Neuronal stem cell (in vitro differentiated cells): ENCODE measurements around the gene TOR3A.

ENCODE experiments used
- DNase-seq: peaks from one replicate; pipeline ENCODE4 v3.0.0-alpha.2; 2013; ENCODE audit warnings: low spot score
- H2AFZ ChIP-seq: one replicate; pipeline ENCODE4 v1.6.1; 2013; ENCODE audit warnings: mild to moderate bottlenecking, low read length, inconsistent platforms
- H2AK5ac ChIP-seq: 2 replicates; pipeline ENCODE4 v1.6.1; 2013; ENCODE audit warnings: low read depth, mild to moderate bottlenecking, inconsistent platforms, low read length, moderate library complexity, mixed read lengths
- H2BK120ac ChIP-seq: 2 replicates; pipeline ENCODE4 v1.6.1; 2013; ENCODE audit warnings: low read depth, mild to moderate bottlenecking, inconsistent platforms, low read length, moderate library complexity, mixed read lengths
- H2BK12ac ChIP-seq: one replicate; pipeline ENCODE4 v1.6.1; 2013; ENCODE audit warnings: low read length, inconsistent platforms
- H2BK15ac ChIP-seq: 2 replicates; pipeline ENCODE4 v1.6.1; 2013; ENCODE audit warnings: mild to moderate bottlenecking, low read length, inconsistent platforms, mixed read lengths
- H2BK5ac ChIP-seq: one replicate; pipeline ENCODE4 v1.6.1; 2013; ENCODE audit warnings: inconsistent platforms, mild to moderate bottlenecking, low read length, moderate library complexity
- H3K14ac ChIP-seq: one replicate; pipeline ENCODE4 v1.6.1; 2013; ENCODE audit warnings: low read length, inconsistent platforms
- H3K18ac ChIP-seq: 2 replicates; pipeline ENCODE4 v1.6.1; 2013; ENCODE audit warnings: low read length, inconsistent platforms
- H3K23ac ChIP-seq: 2 replicates; pipeline ENCODE4 v1.6.1; 2013; ENCODE audit warnings: low read depth, mild to moderate bottlenecking, mixed read lengths, low read length, inconsistent platforms; ENCODE audit not compliant: poor library complexity
- H3K27ac ChIP-seq: replicated peaks from 3 replicates; pipeline ENCODE4 v1.5.1; 2013; ENCODE audit warnings: low read length, inconsistent platforms
- H3K27me3 ChIP-seq, 3 experiments: 2 replicates each; pipeline ENCODE4 v1.6.1; 2013; ENCODE audit warnings: low read length in 3 of 3, mild to moderate bottlenecking in 2 of 3, inconsistent platforms in 1 of 3, low read depth in 1 of 3, mixed read lengths in 1 of 3, moderate library complexity in 1 of 3; ENCODE audit not compliant: control insufficient read depth in 3 of 3, insufficient read depth in 3 of 3
- H3K36me3 ChIP-seq, 2 donors: replicated peaks in 1 of 2; 2 replicates each; pipeline ENCODE4 v1.6.1; 2013; ENCODE audit warnings: low read length in 2 of 2; ENCODE audit not compliant: control insufficient read depth in 2 of 2, insufficient read depth in 2 of 2
- H3K4ac ChIP-seq: 2 replicates; pipeline ENCODE4 v1.6.1; 2013; ENCODE audit warnings: inconsistent platforms, mild to moderate bottlenecking, low read length, moderate library complexity
- H3K4me1 ChIP-seq, 2 donors: 1 replicate in 1 of 2; 2 replicates in 1 of 2; pipeline ENCODE4 v1.6.1; 2013; ENCODE audit warnings: low read length in 2 of 2, low read depth in 1 of 2; ENCODE audit not compliant: control insufficient read depth in 2 of 2, insufficient read depth in 1 of 2
- H3K4me2 ChIP-seq: one replicate; pipeline ENCODE4 v1.6.1; 2013; ENCODE audit warnings: mild to moderate bottlenecking, low read length, inconsistent platforms; ENCODE audit not compliant: insufficient read depth, poor library complexity, severe bottlenecking
- H3K4me3 ChIP-seq, 2 donors: 2 replicates each; pipeline ENCODE4 v1.5.1; 2013; ENCODE audit warnings: low read length in 2 of 2, mild to moderate bottlenecking in 2 of 2, inconsistent platforms in 1 of 2, moderate library complexity in 1 of 2
- H3K79me1 ChIP-seq: one replicate; pipeline ENCODE4 v1.6.1; 2013; ENCODE audit warnings: low read depth, mild to moderate bottlenecking, inconsistent platforms, low read length, moderate library complexity
- H3K9ac ChIP-seq: one replicate; pipeline ENCODE4 v1.6.1; 2013; ENCODE audit warnings: mild to moderate bottlenecking, low read depth, low read length, inconsistent platforms; ENCODE audit not compliant: poor library complexity
- H3K9me3 ChIP-seq, 2 donors: replicated peaks in 1 of 2; 2 replicates each; pipeline versions ENCODE3 to v1.6.1; 2013; ENCODE audit warnings: low read length in 2 of 2, mild to moderate bottlenecking in 2 of 2, inconsistent platforms in 1 of 2, low read depth in 1 of 2, mixed read lengths in 1 of 2, moderate library complexity in 1 of 2; ENCODE audit not compliant: control insufficient read depth in 2 of 2, insufficient read depth in 1 of 2
- H4K8ac ChIP-seq: one replicate; pipeline ENCODE4 v1.6.1; 2013; ENCODE audit warnings: low read depth, mild to moderate bottlenecking, inconsistent platforms, low read length, moderate library complexity
- H4K91ac ChIP-seq: one replicate; pipeline ENCODE4 v1.6.1; 2013; ENCODE audit warnings: low read length, low read depth, mild to moderate bottlenecking, inconsistent platforms; ENCODE audit not compliant: poor library complexity
- WGBS, 2 donors: extraction: QIAGEN DNeasy Blood & Tissue Kit; methylation state at CpG; one replicate each; pipeline ENCODE4 v1.1.7; 2013; ENCODE audit warnings: missing lambda C conversion rate in 2 of 2, mixed read lengths in 1 of 2; ENCODE audit not compliant: insufficient read length in 2 of 2, insufficient replicate concordance in 1 of 2; ENCODE audit errors: extremely low coverage in 2 of 2; 5-methylcytosine and 5-hydroxymethylcytosine counted together

TOR3A gene

GRCh38 chr1:179048339-179049124, 33.3 kb upstream of the TOR3A start:
- no peak overlapping the region for H4K8ac ChIP-seq

DNA sequence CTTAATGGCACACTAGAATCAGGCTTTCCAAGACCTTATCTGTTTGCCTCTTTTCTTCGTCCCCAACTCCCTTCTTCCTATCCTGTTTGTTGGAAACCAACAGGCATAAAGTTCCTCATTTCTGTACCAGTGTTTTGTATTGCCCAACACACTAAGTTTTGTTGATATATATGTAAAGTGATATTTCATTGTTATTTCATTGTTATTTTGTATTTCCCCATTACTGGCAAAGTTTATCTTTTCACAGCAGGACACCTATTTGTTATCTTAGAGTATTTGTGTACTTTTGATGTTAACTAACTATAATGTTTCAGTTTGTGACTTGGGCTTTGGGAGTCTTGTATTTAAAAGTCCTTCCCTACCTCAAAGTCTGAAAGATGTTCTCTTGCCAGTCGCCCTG, 29.1 kb upstream of the TOR3A start:
- Histone ChIP-seq H2BK15ac (no peak overlapping the region), H3K27me3 (no peaks in the 10 kb centered on the region), H3K9me3 (peaks cover 0 to 16% of the 10 kb centered on the region in 2 donors), H3K23ac (no peak overlapping the region), H4K8ac (no peak overlapping the region), H3K9ac (no peak overlapping the region), H3K27ac (no peak overlapping the region), H3K36me3 (peaks cover 7 to 46% of the 10 kb centered on the region in 2 donors), H3K4me3 (no peak overlapping the region), H2AK5ac (no peak overlapping the region), H3K4me2 (no peak overlapping the region), H3K18ac (no peak overlapping the region), H3K79me1 (no peaks in the 10 kb centered on the region), H2BK12ac (no peak overlapping the region), H2BK120ac (no peak overlapping the region), H2AFZ (no peak overlapping the region), H3K4ac (no peak overlapping the region), H2BK5ac (no peak overlapping the region), H3K14ac (no peak overlapping the region), H4K91ac (no peak overlapping the region), H3K4me1 (no peaks in the 10 kb centered on the region)
- DNase-seq: no peak
- no CpG with 5 or more reads among the region's 2 CpGs for WGBS, 2 donors

More at GRCh38 chr1:179048339-179049124, 33.3 kb upstream of the TOR3A start:
- Histone ChIP-seq H4K91ac (no peak overlapping the region), H3K23ac (no peak overlapping the region), H2BK120ac (no peak overlapping the region), H3K36me3 (peaks cover 1 to 16% of the 10 kb centered on the region in 2 donors), H2AK5ac (no peak overlapping the region), H3K9ac (no peak overlapping the region), H3K14ac (no peak overlapping the region), H2AFZ (no peak overlapping the region), H3K4me3 (no peak overlapping the region), H3K4me1 (no peaks in the 10 kb centered on the region), H3K27me3 (no peaks in the 10 kb centered on the region), H3K4me2 (no peak overlapping the region), H2BK15ac (no peak overlapping the region), H2BK5ac (no peak overlapping the region), H3K27ac (no peak overlapping the region), H3K4ac (no peak overlapping the region), H3K18ac (no peak overlapping the region), H3K79me1 (no peaks in the 10 kb centered on the region), H3K9me3 (no peaks in the 10 kb centered on the region), H2BK12ac (no peak overlapping the region)
- WGBS, 2 donors: no CpG with 5 or more reads among the region's 1 CpG
- no peak for DNase-seq

DNA sequence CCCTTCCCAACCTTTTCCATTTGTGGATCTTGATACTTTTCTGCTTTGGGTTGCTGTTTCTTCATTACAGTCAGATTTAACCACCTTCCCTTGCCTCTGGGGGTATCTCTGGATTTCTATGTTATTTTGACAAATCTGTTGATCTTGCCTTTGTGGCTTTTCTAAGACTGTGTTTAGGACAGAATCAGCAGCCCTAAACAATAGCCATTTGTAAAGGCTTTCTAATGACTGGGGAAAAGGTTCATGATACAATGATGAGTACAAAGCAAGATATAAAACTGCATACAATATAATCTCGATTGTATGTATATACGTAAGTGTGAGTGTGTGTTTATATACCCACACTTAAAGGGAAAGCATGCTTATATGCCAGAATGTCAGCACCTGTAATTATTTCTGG, 28.4 kb upstream of the TOR3A start:
- Histone ChIP-seq H3K27me3 (no peaks in the 10 kb centered on the region), H2AK5ac (no peak overlapping the region), H3K79me1 (no peaks in the 10 kb centered on the region), H3K27ac (no peak overlapping the region), H3K36me3 (peaks cover 7 to 46% of the 10 kb centered on the region in 2 donors), H2BK15ac (no peak overlapping the region), H3K23ac (no peak overlapping the region), H2BK120ac (no peak overlapping the region), H4K91ac (no peak overlapping the region), H3K4me3 (no peak overlapping the region), H3K14ac (no peak overlapping the region), H4K8ac (no peak overlapping the region), H2BK5ac (no peak overlapping the region), H3K9ac (no peak overlapping the region), H3K18ac (no peak overlapping the region), H3K4ac (no peak overlapping the region), H3K9me3 (peaks cover 0 to 16% of the 10 kb centered on the region in 2 donors), H2BK12ac (no peak overlapping the region), H3K4me2 (no peak overlapping the region), H2AFZ (no peak overlapping the region), H3K4me1 (peaks cover 0 to 3% of the 10 kb centered on the region in 2 donors)
- DNase-seq: no peak
- WGBS, 2 donors: no CpG with 5 or more reads among the region's 2 CpGs

DNA sequence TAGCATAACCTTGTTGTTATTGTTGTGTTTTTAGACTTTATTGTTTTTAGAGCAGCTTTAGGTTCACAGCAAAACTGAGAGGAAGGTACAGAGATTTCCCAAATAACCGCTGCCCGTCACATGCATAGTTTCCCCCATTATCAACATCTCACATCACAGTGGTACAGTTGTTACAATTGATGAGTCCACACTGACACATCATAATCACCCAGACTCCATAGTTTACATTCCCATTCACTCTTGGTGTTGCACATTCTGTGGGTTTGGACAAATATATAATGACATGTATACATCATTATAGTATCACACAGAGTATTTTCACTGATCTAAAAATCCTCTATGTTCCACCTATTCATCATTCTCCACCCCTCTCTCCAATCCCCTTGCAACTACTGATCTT, 25.9 kb upstream of the TOR3A start:
- no peak overlapping the region for H2BK12ac ChIP-seq
- no CpG with 5 or more reads among the region's 2 CpGs for WGBS, 2 donors

More for the DNA sequence above, 25.9 kb upstream of the TOR3A start:
- no peak overlapping the region for H2AFZ ChIP-seq
- H3K27me3 ChIP-seq: no peaks in the 10 kb centered on the region
- H3K23ac ChIP-seq: no peak overlapping the region
- peaks cover 6 to 49% of the 10 kb centered on the region in 2 donors for H3K36me3 ChIP-seq
- H2AK5ac ChIP-seq: no peak overlapping the region
- H2BK15ac ChIP-seq: no peak overlapping the region
- no peak for DNase-seq
- peaks cover 0 to 16% of the 10 kb centered on the region in 2 donors for H3K9me3 ChIP-seq
- H3K18ac ChIP-seq: no peak overlapping the region
- H3K4me3 ChIP-seq: no peak overlapping the region
- peaks cover 0 to 5% of the 10 kb centered on the region in 2 donors for H3K4me1 ChIP-seq
- H3K9ac ChIP-seq: no peak overlapping the region
- no peak overlapping the region for H4K91ac ChIP-seq
- H3K14ac ChIP-seq: no peak overlapping the region
- H2BK120ac ChIP-seq: no peak overlapping the region
- no peak overlapping the region for H3K4me2 ChIP-seq
- no peaks in the 10 kb centered on the region for H3K79me1 ChIP-seq
- H2BK5ac ChIP-seq: no peak overlapping the region
- H3K27ac ChIP-seq: no peak overlapping the region
- H3K4ac ChIP-seq: no peak overlapping the region
- H4K8ac ChIP-seq: no peak overlapping the region
